Parathyroid adenoma (tissue), 2 donors: ENCODE data around the gene MAP3K21.
A peak's percentile ranks its signal among the peaks of the same experiment; 100 is the strongest.

Source experiments
- H2AFZ ChIP-seq: fragments of 300-600 bp; sonication (generic); one replicate; pipeline ENCODE4 v1.7.0; 2017; ENCODE audit warnings: antibody characterized with exemption, mild to moderate bottlenecking
- H3K27ac ChIP-seq: fragments of 300-600 bp; sonication (generic); one replicate; pipeline ENCODE4 v1.7.0; 2017
- H3K27me3 ChIP-seq: fragments of 300-600 bp; sonication (generic); one replicate; pipeline ENCODE4 v1.7.0; 2017; ENCODE audit warnings: low read length; ENCODE audit not compliant: control insufficient read depth, insufficient read depth
- H3K36me3 ChIP-seq: fragments of 300-600 bp; sonication (generic); one replicate; pipeline ENCODE4 v1.7.0; 2017; ENCODE audit warnings: low read length; ENCODE audit not compliant: control insufficient read depth, insufficient read depth
- H3K4me1 ChIP-seq: fragments of 300-600 bp; sonication (generic); one replicate; pipeline ENCODE4 v1.7.0; 2017; ENCODE audit warnings: control low read depth
- H3K4me2 ChIP-seq: fragments of 300-600 bp; sonication (generic); one replicate; pipeline ENCODE4 v1.7.0; 2017; ENCODE audit warnings: low read length
- H3K4me3 ChIP-seq: fragments of 300-600 bp; sonication (generic); one replicate; pipeline ENCODE4 v1.7.0; 2017; ENCODE audit warnings: low read depth, low read length
- H3K79me2 ChIP-seq: fragments of 300-600 bp; sonication (generic); one replicate; pipeline ENCODE4 v1.7.0; 2017; ENCODE audit warnings: control low read depth
- H3K9ac ChIP-seq: fragments of 300-600 bp; sonication (generic); one replicate; pipeline ENCODE4 v1.7.0; 2017; ENCODE audit warnings: mild to moderate bottlenecking
- H3K9me3 ChIP-seq: fragments of 300-600 bp; sonication (generic); one replicate; pipeline ENCODE4 v1.7.0; 2017; ENCODE audit warnings: low read length; ENCODE audit not compliant: control insufficient read depth
- CTCF ChIP-seq: fragments of 300-600 bp; sonication (generic); IDR thresholded peaks from one replicate; pipeline ENCODE4 v1.7.0; 2017; ENCODE audit warnings: antibody characterized with exemption, mild to moderate bottlenecking
- donor health status: primary hyperparathyroidism.

The MAP3K21 gene

DNA sequence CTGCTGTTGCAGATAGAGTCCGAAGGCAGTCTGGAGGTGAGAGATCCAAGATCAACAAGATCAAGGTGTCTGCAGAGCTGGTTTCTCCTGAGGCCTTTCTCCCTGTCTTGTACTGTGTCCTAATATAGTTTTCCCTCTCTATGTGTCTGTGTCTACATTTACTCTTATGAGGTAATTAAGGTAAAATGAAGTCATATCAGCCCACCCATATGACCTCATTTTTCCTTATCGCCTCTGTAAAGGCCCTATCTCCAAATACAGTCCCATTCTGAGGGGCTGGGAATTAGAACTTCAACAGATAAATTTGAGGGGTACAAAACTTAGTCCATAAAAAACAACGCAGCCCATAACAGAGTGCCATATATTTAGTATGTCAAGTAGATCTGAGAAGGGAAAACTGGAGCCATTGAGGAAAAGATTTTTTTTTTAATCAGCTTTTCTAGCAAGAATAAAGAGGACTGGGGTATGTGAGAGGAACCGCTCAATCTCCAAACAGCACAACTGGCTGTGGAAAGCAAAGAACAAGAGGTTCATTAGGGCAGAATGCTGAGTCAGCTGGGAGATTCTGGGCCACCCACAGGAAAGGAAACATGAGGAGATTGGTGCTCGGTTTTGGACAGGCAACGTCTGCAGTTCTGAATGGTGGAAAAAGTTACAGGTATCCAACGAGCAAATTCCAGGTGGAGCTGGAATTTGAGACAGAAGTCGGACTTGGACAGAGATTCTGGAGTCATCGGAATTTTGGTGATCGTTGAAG, 65.7 kb downstream of the MAP3K21 start:
- Histone ChIP-seq H3K4me3 (no peak overlapping the region), H2AFZ (no peak overlapping the region), H3K9me3 (no peaks in the 10 kb centered on the region), H3K9ac (no peak overlapping the region), H3K27ac (no peak overlapping the region), H3K27me3 (no peaks in the 10 kb centered on the region), H3K79me2 (no peaks in the 10 kb centered on the region), H3K4me2 (no peak overlapping the region), H3K4me1 (no peaks in the 10 kb centered on the region), H3K36me3 (no peaks in the 10 kb centered on the region)
- TF ChIP-seq CTCF = no peak

DNA sequence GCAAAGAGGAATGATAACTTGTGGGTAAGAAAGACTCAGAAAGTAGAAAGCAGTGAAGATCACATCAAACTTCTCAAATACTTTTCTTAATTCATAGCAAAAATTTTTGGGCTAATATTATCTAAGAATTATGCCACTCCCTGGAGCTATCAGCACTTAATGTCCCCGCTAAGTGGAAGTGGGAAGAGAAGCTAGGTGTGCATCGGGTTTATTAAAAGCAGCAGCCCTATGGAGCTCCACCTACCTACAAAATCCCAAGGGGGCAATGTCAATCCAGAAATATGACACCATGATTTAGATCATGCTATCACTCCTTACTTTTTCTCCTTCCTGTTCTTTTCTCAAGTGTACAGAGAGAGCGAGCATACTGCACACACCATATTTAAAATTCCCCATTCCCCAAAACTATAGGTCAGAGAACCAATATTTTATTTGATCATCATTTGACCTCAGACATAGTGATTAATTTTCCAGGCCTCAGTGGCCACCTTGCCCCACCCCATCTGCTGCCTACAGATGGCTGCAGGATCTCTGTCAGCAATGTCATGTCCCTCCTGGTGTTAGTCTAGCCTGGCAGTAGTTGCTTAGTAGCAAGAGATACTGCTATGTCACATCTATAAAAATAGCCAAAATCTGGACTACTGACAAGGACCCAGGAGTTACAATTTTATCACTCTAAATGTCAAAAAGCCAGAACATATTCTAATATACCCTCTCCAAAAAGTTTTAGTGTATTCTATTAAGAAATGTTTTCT, 66.6 kb downstream of the MAP3K21 start:
- Histone ChIP-seq H3K4me3 (no peak overlapping the region), H3K27ac (no peak overlapping the region), H3K36me3 (no peaks in the 10 kb centered on the region), H3K27me3 (no peaks in the 10 kb centered on the region), H2AFZ (no peak overlapping the region), H3K9me3 (no peaks in the 10 kb centered on the region), H3K9ac (no peak overlapping the region), H3K79me2 (no peaks in the 10 kb centered on the region), H3K4me2 (no peak overlapping the region), H3K4me1 (no peaks in the 10 kb centered on the region)
- TF ChIP-seq CTCF = no peak

GRCh38 chr1:233394860-233395717, 67.6 kb downstream of the MAP3K21 start:
- Histone ChIP-seq H3K27me3 (no peaks in the 10 kb centered on the region), H3K79me2 (no peaks in the 10 kb centered on the region), H2AFZ (no peak overlapping the region), H3K4me2 (no peak overlapping the region), H3K9me3 (no peaks in the 10 kb centered on the region), H3K27ac (no peak overlapping the region), H3K36me3 (no peaks in the 10 kb centered on the region), H3K4me1 (no peaks in the 10 kb centered on the region), H3K4me3 (no peak overlapping the region), H3K9ac (no peak overlapping the region)
- peak; percentile 41 for TF ChIP-seq CTCF

DNA sequence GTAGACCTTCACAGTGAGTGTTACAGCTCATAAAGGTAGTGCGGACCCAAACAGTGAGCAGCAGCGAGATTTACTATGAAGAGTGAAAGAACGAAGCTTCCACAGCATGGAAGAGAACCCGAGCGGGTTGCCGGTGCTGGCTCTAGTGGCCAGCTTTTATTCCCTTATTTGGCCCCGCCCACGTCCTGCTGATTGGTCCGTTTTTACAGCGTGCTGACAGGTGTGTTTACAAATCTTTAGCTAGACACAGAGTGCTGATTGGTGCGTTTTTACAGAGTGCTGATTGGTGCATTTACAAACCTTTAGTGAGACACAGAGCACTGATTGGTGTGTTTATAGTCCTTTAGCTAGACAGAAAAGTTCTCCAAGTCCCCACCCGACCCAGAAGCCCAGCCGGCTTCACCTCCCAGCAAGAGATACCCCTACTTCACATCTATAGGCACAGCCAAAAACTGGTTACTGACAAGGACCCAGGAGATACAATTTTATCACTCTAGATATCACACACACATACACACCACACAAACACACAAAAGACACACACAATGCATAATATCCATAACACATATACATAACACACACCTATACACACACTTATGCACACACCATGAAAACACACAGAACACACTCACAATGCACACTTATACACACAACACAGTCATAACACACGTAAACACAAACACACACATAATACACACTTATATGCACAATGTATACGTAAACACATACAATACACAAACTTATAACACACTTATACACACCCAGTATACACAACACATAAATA, 68.5 kb downstream of the MAP3K21 start:
- no peak overlapping the region for H3K4me3 ChIP-seq

More for the DNA sequence above, 68.5 kb downstream of the MAP3K21 start:
- Histone ChIP-seq H3K4me1 (no peaks in the 10 kb centered on the region), H3K9me3 (no peaks in the 10 kb centered on the region), H3K27me3 (no peaks in the 10 kb centered on the region), H3K9ac (no peak overlapping the region), H3K4me2 (no peak overlapping the region), H3K79me2 (no peaks in the 10 kb centered on the region), H2AFZ (no peak overlapping the region), H3K27ac (no peak overlapping the region), H3K36me3 (no peaks in the 10 kb centered on the region)
- TF ChIP-seq CTCF = no peak
